ENCODE data around the gene GNPTAB. TPM values are rescaled to one million over a fixed set of nuclear protein-coding genes. Genes with fewer than 3 reads are reported as not detected.

Gene GNPTAB
- polyA plus RNA-seq, 2 of the 4 experiments (the other 2 are of a cell fraction), result 20.3 to 29.3 TPM

GRCh38 chr12:101748907-101749306 lies 81.9 kb downstream of the GNPTAB start:
- DNase-seq (ENCODE audit: low read depth in 1 of 2, low spot score in 1 of 2) (no peak), FAIRE-seq (no peak), ATAC-seq (no peak)
- H3K4me3 ChIP-seq, result no peak overlapping the region
- whole genome bisulfite sequencing (ENCODE audit: missing lambda C conversion rate), result 78% methylated on average over 1 of the region's 1 CpG
- H3K9me3 ChIP-seq, result no peaks in the 10 kb centered on the region
- ChIA-PET CTCF (interaction anchor here (0.6 to 3.3 kb wide), 2 partner anchors 24 to 29 kb away, joined by 3 to 9 read pairs; no protein-coding TSS in a partner anchor), POLR2A (no interaction called here)
- no peak overlapping the region for H3K27ac ChIP-seq
- no peak for TF ChIP-seq MAX (IDR thresholded peaks at IDR 0.05)
- no peak for TF ChIP-seq KDM5A (IDR thresholded peaks at IDR 0.05)
- no peak for TF ChIP-seq ATOH8 (CRISPR knock-in tag; IDR thresholded peaks at IDR 0.05; ENCODE audit: low read depth)
- no peak for TF ChIP-seq RNF2 (IDR thresholded peaks at IDR 0.05; ENCODE audit: borderline replicate concordance, low read depth)
- TF ChIP-seq MAFK (IDR thresholded peaks at IDR 0.05; ENCODE audit: partially characterized antibody), result peak; percentile 68
- TF ChIP-seq TP53 (CRISPR knock-in tag; IDR thresholded peaks at IDR 0.05), result no peak
- no peak for TF ChIP-seq SMC3 (IDR thresholded peaks at IDR 0.05)
- no peaks in the 10 kb centered on the region for H3K4me1 ChIP-seq
- H3K4me2 ChIP-seq, result no peak overlapping the region

- H3K27ac ChIP-seq, result no peak overlapping the region
- no peak overlapping the region for H3K4me2 ChIP-seq
- CTCF ChIA-PET, result interaction anchor here (0.8 to 3.3 kb wide), 4 partner anchors 26 to 333 kb away, joined by 3 to 9 read pairs (median 4); no protein-coding TSS in a partner anchor
- H3K4me1 ChIP-seq, result no peaks in the 10 kb centered on the region
- H3K9me3 ChIP-seq, result no peaks in the 10 kb centered on the region
- no peak overlapping the region for H3K4me3 ChIP-seq
- DNase-seq (ENCODE audit: low read depth in 1 of 2, low spot score in 1 of 2) (no peak), FAIRE-seq (no peak), ATAC-seq (no peak)
- WGBS (ENCODE audit: missing lambda C conversion rate), result 94% methylated on average over 1 of the region's 1 CpG
- POLR2A ChIA-PET, result no interaction called here
- TF ChIP-seq FOXS1 (CRISPR knock-in tag; IDR thresholded peaks at IDR 0.05), result no peak
- TF ChIP-seq KDM1A (IDR thresholded peaks at IDR 0.05; ENCODE audit: low read depth), result no peak
- no peak for TF ChIP-seq RARB (CRISPR knock-in tag; IDR thresholded peaks at IDR 0.05)
- no peak for TF ChIP-seq ELK1 (IDR thresholded peaks at IDR 0.05; ENCODE audit: low read depth, low read length)
- no peak for TF ChIP-seq JUN (IDR thresholded peaks at IDR 0.05)
- TF ChIP-seq KDM5A (IDR thresholded peaks at IDR 0.05), result no peak
- TF ChIP-seq ZC3H11A (IDR thresholded peaks at IDR 0.05), result no peak
- no peak for TF ChIP-seq HDAC2 (IDR thresholded peaks at IDR 0.05)
- no peak for TF ChIP-seq ATOH8 (CRISPR knock-in tag; IDR thresholded peaks at IDR 0.05; ENCODE audit: low read depth)
- TF ChIP-seq CHD2 (IDR thresholded peaks at IDR 0.05; ENCODE audit: low read length, partially characterized antibody), result no peak
- no peak for TF ChIP-seq ESRRA (IDR thresholded peaks at IDR 0.05; ENCODE audit: borderline replicate concordance, low read length)
- TF ChIP-seq, protein P1, sequence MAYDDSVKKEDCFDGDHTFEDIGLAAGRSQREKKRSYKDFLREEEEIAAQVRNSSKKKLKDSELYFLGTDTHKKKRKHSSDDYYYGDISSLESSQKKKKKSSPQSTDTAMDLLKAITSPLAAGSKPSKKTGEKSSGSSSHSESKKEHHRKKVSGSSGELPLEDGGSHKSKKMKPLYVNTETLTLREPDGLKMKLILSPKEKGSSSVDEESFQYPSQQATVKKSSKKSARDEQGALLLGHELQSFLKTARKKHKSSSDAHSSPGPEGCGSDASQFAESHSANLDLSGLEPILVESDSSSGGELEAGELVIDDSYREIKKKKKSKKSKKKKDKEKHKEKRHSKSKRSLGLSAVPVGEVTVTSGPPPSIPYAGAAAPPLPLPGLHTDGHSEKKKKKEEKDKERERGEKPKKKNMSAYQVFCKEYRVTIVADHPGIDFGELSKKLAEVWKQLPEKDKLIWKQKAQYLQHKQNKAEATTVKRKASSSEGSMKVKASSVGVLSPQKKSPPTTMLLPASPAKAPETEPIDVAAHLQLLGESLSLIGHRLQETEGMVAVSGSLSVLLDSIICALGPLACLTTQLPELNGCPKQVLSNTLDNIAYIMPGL (CRISPR knock-in tag; IDR thresholded peaks at IDR 0.05; ENCODE audit: borderline replicate concordance), result no peak
Observed at GRCh38 chr12:101747697-101748096, 83.1 kb downstream of the GNPTAB start.

DNA sequence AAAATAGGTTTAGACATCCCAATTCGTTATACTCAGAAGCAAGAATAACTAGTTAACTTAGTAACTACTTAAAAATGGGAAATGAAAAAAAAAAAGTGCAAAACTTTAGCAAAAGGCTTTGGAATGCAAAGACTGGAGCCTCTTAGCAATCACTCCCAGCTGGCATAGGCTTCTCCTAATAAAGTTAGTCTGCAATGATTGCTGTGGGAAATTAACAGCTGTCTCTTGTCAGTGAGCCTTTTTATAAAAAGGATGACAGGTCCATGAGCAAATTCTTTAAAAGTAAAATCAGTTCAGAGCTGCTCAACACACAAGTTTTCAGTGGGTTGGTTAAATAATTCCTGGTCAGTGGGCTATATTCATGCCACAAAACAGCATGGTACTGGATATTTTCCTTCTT lies 84.1 kb downstream of the GNPTAB start:
- FAIRE-seq, result no peak
- H3K4me2 ChIP-seq, result no peak overlapping the region
- H3K4me1 ChIP-seq, result no peaks in the 10 kb centered on the region
- H3K9me3 ChIP-seq, result no peaks in the 10 kb centered on the region
- ATAC-seq, result no peak
- 82% methylated on average over 1 of the region's 1 CpG for WGBS (ENCODE audit: missing lambda C conversion rate)
- H3K27ac ChIP-seq, result no peak overlapping the region
- H3K4me3 ChIP-seq, result no peak overlapping the region
- POLR2A ChIA-PET, result no interaction called here
- no peak for DNase-seq (ENCODE audit: low read depth in 1 of 2, low spot score in 1 of 2)
- CTCF ChIA-PET, result interaction anchor here (0.6 to 3.3 kb wide), 8 partner anchors 8 to 1408 kb away, joined by 3 to 9 read pairs (median 4); no protein-coding TSS in a partner anchor
- TF ChIP-seq ELK1 (IDR thresholded peaks at IDR 0.05; ENCODE audit: low read depth, low read length) (no peak), MAZ (IDR thresholded peaks at IDR 0.05; ENCODE audit: borderline replicate concordance, low read depth, low read length) (no peak), JUN (IDR thresholded peaks at IDR 0.05) (no peak), HOXB5 (CRISPR knock-in tag; IDR thresholded peaks at IDR 0.05) (no peak), NFE2L2 (conservative IDR thresholded peaks at IDR 0.05; ENCODE audit: low read length) (no peak), EHF (CRISPR knock-in tag; IDR thresholded peaks at IDR 0.05) (no peak), RARB (CRISPR knock-in tag; IDR thresholded peaks at IDR 0.05) (no peak), E2F6 (IDR thresholded peaks at IDR 0.05; ENCODE audit: borderline replicate concordance, low read depth) (no peak), CBX2 (IDR thresholded peaks at IDR 0.05; ENCODE audit: borderline replicate concordance, low read depth) (no peak), POLR2A (IDR thresholded peaks at IDR 0.05; ENCODE audit: low read length) (no peak), EP300 (IDR thresholded peaks at IDR 0.05) (no peak), PHF8 (IDR thresholded peaks at IDR 0.05; ENCODE audit: borderline replicate concordance, low read depth) (no peak)
- TF ChIP-seq, protein P1 (CRISPR knock-in tag; IDR thresholded peaks at IDR 0.05; ENCODE audit: borderline replicate concordance), result no peak

Data from A549 (cell line).